ENCODE data around the gene ATAD1. TPM values are rescaled to one million over a fixed set of nuclear protein-coding genes. Genes with fewer than 3 reads are reported as not detected.
A peak's percentile ranks its signal among the peaks of the same experiment; 100 is the strongest.
"Not testable (repeated sequence)": the region's sequence is repeated elsewhere in the genome, so short reads cannot be mapped to it uniquely, and the experiment has no call there.

ATAD1 gene
- total RNA-seq, 2 donors from 2014 or later = 50.5 to 51.0 TPM

GRCh38 chr10:87850742-87851205 is 32.7 kb upstream of the ATAD1 start:
- peak; percentile 97 for ATAC-seq
- peak; percentile 42 to 58 for DNase-seq
- intact Hi-C loops (cut with DNase I, micrococcal nuclease) = loop anchor here in 1 of 2 donors (5.0 to 10.0 kb wide), 2 partner anchors 537 to 704 kb away; no protein-coding TSS in a partner anchor

GRCh38 chr10:87849001-87849400 is 31.0 kb upstream of the ATAD1 start:
- intact Hi-C loops (cut with DNase I, micrococcal nuclease) = no loop called here
- ATAC-seq = no peak
- DNase-seq = no peak

GRCh38 chr10:87847550-87847949 is 29.5 kb upstream of the ATAD1 start:
- ATAC-seq = no peak
- intact Hi-C loops (cut with DNase I, micrococcal nuclease) = no loop called here
- DNase-seq = no peak

GRCh38 chr10:87846711-87847110 is 28.7 kb upstream of the ATAD1 start:
- intact Hi-C loops (cut with DNase I, micrococcal nuclease); DNase-seq; ATAC-seq: not testable (repeated sequence)

GRCh38 chr10:87846023-87846422 is 28.0 kb upstream of the ATAD1 start:
- ATAC-seq (no peak), DNase-seq (no peak)
- intact Hi-C loops (cut with DNase I, micrococcal nuclease) = no loop called here

GRCh38 chr10:87845624-87845998 is 27.6 kb upstream of the ATAD1 start:
- DNase-seq (no peak), ATAC-seq (no peak)
- intact Hi-C loops (cut with DNase I, micrococcal nuclease) = no loop called here

DNA sequence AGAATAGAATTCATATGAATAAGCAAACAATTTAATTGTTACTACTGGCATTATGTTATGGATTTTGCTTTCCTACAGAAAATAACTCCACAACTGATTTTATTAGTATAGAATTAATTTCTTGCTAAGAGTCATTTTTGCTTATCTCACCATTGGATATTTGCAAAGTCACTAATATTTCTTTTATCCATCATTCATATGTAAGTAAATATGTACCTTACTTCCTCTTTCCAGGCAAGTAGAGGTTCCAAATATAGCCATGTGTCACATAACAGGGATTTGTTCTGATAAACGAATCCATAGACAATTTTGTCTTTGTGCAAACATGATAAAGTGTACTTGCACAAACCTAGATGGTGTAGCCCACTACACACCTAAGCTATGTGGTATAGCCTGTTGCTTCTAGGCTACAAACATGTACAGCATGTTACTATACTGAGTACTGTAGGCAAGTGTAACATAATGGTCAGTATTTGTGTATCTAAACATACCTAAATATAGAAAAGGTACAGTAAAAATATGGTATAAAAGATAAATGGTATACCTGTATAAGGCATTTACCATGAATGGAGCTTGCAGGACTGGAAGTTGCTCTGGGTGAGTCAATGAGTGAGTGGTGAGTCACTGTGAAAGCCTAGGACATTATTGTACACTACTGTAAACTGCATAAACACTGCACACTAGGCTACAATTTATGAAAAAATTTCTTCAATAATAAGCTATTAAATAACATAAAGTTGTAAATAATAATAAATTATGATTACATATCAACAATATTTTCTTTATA is 27.0 kb upstream of the ATAD1 start:
- DNase-seq = no peak
- peak; percentile 21 for ATAC-seq
- intact Hi-C loops (cut with DNase I, micrococcal nuclease) = no loop called here

DNA sequence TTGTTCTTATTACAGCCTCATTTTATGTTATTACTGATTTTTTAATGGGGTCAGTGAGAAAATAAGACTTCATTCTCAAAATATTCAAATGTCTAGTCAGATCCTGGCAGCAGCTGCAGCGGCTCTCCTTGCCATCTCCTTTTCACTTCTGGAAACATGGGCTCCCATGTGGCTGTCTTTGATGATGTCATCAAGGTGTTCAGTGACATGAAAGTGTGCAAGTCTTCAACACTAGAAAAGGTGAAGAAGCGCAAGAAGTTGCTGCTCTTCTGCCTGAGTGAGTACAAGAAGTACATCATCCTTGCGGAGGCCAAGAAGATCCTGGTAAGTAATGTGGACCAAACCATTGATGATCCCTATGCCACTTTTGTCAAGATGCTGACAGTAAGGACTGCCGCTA is 25.7 kb upstream of the ATAD1 start:
- intact Hi-C loops (cut with DNase I, micrococcal nuclease) = no loop called here
- DNase-seq (no peak), ATAC-seq (no peak)

GRCh38 chr10:87842776-87843497 is 24.9 kb upstream of the ATAD1 start:
- no peak for DNase-seq
- intact Hi-C loops (cut with DNase I, micrococcal nuclease) = no loop called here
- ATAC-seq = peak; percentile 35

GRCh38 chr10:87842220-87842641 is 24.2 kb upstream of the ATAD1 start:
- intact Hi-C loops (cut with DNase I, micrococcal nuclease) = no loop called here
- ATAC-seq = peak; percentile 96
- DNase-seq = peak; percentile 36 to 71

GRCh38 chr10:87841186-87841585 is 23.2 kb upstream of the ATAD1 start:
- DNase-seq = no peak

DNA sequence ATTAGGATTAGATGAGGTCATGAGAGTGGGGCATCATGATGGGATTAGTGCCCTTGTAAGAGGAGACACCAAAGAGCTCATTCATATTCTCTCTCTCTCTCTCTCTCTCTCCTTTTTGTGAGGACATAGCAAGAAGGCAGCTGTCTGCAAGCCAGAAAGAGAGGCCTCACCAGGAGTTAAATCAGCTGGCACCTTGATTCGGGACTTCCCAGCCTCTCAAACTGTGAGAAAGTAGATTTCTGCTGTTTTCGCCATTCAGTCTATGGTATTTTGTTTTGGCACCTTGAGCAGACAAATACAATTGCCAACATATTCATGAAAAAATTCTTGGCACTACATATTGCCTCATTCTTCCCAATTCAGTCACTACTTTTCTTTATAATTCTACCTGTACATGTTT is 20.6 kb upstream of the ATAD1 start:
- no peak for ATAC-seq
- intact Hi-C loops (cut with DNase I, micrococcal nuclease) = no loop called here

More at GRCh38 chr10:87841186-87841585, 23.2 kb upstream of the ATAD1 start:
- ATAC-seq = no peak
- intact Hi-C loops (cut with DNase I, micrococcal nuclease) = no loop called here

GRCh38 chr10:87837445-87837844 is 19.4 kb upstream of the ATAD1 start:
- DNase-seq = no peak
- intact Hi-C loops (cut with DNase I, micrococcal nuclease) = no loop called here
- no peak for ATAC-seq

More for the DNA sequence above, 20.6 kb upstream of the ATAD1 start:
- no peak for DNase-seq

DNA sequence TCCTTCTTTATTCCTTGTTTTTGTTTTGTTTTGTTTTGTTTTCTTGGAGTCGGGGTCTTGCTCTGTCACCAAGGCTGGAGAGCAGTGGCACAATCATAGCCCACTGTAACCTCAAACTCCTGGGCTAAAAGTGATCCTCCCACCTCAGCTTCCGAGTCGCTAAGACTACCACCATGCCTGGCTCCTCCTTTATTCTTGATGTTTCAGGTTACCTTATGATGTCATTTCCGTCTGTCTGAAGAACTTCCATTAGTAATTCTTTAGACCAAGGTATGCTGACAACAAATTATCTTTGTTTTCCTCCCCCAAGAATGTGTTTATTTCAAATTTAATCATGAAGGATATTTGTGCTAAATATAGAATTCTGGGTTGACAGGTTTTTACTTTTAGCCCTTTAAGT is 18.1 kb upstream of the ATAD1 start:
- DNase-seq (no peak), ATAC-seq (no peak)
- intact Hi-C loops (cut with DNase I, micrococcal nuclease) = no loop called here

DNA sequence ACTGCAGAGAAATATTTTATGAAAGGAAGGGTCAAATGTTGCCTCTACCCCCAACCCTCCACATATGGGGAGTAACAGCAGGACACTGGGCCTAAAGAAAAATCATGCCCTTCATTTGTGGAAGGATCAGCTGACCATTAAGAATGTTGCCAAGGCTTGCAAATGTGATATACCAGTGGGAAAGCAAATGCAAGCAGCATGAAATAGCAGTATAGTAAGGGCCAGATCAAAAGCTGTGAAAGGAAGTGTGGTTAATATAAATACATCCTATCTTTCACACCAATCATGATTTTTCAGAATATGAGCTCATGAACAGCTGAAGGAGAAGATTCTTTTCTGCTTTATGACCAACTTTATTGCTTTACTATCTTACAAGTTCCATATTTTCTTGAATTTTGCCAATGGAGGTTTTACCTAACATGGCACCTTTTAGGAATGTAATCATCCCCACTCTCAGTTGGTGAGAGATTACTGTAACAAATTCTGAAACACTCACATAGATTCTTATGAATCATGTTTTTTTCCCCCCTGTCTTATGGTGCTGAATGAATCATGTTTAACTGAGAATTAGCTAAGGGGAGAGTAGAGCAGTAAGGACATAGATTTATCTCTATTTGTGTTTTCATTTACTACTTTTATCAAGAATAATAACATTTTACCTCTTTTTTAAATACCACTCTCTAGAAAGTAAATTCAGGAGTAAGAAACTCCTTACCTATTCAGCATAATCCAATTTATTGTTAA is 12.1 kb upstream of the ATAD1 start:
- intact Hi-C loops (cut with DNase I, micrococcal nuclease) = no loop called here
- ATAC-seq (no peak), DNase-seq (no peak)

DNA sequence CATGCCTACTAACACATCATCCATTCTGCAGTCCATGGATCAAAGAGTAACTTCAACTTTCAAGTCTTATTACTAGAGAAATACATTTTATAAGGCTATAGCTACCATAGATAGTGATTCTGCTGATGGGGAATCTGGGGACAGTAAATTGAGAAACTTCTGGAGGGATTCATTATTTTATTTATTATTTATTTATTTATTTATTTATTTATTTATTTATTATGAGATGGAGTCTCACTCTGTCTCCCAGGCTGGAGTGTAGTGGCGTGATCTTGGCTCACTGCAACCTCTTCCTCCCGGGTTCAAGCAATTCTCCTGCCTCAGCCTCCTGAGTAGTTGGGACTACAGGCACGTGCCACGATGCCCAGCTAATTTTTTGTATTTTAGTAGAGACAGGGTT is 11.0 kb upstream of the ATAD1 start:
- intact Hi-C loops (cut with DNase I, micrococcal nuclease); ATAC-seq; DNase-seq: not testable (repeated sequence)

GRCh38 chr10:87827681-87828080 is 9.7 kb upstream of the ATAD1 start:
- intact Hi-C loops (cut with DNase I, micrococcal nuclease) = no loop called here
- ATAC-seq = no peak

GRCh38 chr10:87826653-87827052 is 8.6 kb upstream of the ATAD1 start:
- no peak for ATAC-seq
- intact Hi-C loops (cut with DNase I, micrococcal nuclease) = no loop called here
- DNase-seq = no peak

More at GRCh38 chr10:87827681-87828080, 9.7 kb upstream of the ATAD1 start:
- no peak for DNase-seq

DNA sequence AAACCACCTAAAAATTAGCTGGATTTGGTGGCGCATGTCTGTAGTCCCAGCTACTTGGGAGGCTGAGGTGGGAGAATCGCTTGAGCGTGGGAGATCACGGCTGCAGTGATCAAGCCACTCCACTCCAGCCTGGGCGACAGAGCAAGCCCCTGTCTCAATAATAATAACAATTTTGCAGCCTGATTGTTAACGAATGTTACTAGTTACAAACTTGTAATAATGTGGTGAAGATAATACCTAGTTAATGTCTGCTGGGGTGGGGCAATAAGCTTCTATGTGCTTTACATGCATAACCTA is 1.2 kb upstream of the ATAD1 start:
- intact Hi-C loops (cut with DNase I, micrococcal nuclease) = loop anchor here in 1 of 2 donors (5.0 kb wide), 1 partner anchor 43 kb away; the partner anchor contains the start of genes KLLN and PTEN
- DNase-seq (no peak), ATAC-seq (no peak)

Measured in left colon (tissue), 2 donors.